Lower lobe of right lung (tissue), 2 donors: ENCODE measurements around the gene DLGAP5. TPM values are rescaled to one million over a fixed set of nuclear protein-coding genes. Genes with fewer than 3 reads are reported as not detected.
A peak's percentile ranks its signal among the peaks of the same experiment; 100 is the strongest.

Experiments
- ATAC-seq, 2 donors: fragments of 200-7000 bp; cut with Tn5 transposase; one replicate each; pipeline ENCODE4 v1.9.1; 2020 to 2022; ENCODE audit warnings: mild to moderate bottlenecking in 2 of 2, moderate library complexity in 2 of 2
- DNase-seq: peaks from one replicate; pipeline ENCODE4 v3.0.0-alpha.2; 2020
- H3K27ac ChIP-seq: fragments of 200-600 bp; one replicate; pipeline ENCODE4 v1.8.0; 2022
- H3K27me3 ChIP-seq: fragments of 200-600 bp; one replicate; pipeline ENCODE4 v1.8.0; 2022; ENCODE audit warnings: low read depth
- H3K36me3 ChIP-seq: fragments of 200-600 bp; one replicate; pipeline ENCODE4 v1.8.0; 2022; ENCODE audit warnings: mild to moderate bottlenecking
- H3K4me1 ChIP-seq: fragments of 200-600 bp; one replicate; pipeline ENCODE4 v1.8.0; 2022
- H3K4me3 ChIP-seq: fragments of 200-600 bp; one replicate; pipeline ENCODE4 v1.8.0; 2022; ENCODE audit warnings: mild to moderate bottlenecking
- H3K9me3 ChIP-seq: fragments of 200-600 bp; one replicate; pipeline ENCODE4 v1.8.0; 2022
- intact Hi-C: fragments of 100-400 bp; cut with DNase I; formaldehyde crosslinking; loops from one replicate; pipeline ENCODE4 v1.11.0; 2022
- total RNA-seq: library from RNA; stranded (reverse); fragmentation: NEBNext Ultra II Directional; extraction: Animal tissue kit (Norgen Biotek cat#: 25700); gene quantifications from one replicate; pipeline ENCODE4 v1.2.1, GENCODE V29; 2021
- TF ChIP-seq, protein P1 (sequence below): fragments of 200-600 bp; IDR thresholded peaks from one replicate; pipeline ENCODE4 v1.8.0; 2022; ENCODE audit warnings: antibody characterized with exemption, mild to moderate bottlenecking
- donor health status: DM: no; HTN: yes; CAD: no; lungs with severe emphysema.

Gene DLGAP5
- total RNA-seq, 1 donor from 2014 or later = 0.97 TPM

DNA sequence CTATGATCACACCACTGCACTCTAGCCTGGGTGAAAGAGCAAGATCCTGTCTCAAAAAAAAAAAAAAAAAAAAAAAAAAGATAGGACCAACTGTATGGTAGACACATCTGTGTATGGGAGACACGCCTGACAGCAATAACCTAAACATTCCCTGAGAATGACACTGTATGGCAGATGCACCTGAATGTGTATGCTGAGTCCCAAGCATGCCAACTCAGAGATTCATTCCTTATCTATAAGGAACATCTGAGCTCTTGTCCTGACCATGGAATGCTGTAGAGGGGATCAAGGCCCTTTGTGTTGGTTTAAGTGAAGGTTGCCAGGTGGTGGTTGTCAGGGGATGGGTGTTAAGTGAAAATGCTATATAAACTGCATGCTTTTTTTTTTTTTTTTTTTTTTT lies 81.5 kb downstream of the DLGAP5 start:
- H3K27ac ChIP-seq = no peak overlapping the region
- no peaks in the 10 kb centered on the region for H3K9me3 ChIP-seq
- no peak for ATAC-seq
- intact Hi-C loops = no loop called here
- TF ChIP-seq, protein P1, sequence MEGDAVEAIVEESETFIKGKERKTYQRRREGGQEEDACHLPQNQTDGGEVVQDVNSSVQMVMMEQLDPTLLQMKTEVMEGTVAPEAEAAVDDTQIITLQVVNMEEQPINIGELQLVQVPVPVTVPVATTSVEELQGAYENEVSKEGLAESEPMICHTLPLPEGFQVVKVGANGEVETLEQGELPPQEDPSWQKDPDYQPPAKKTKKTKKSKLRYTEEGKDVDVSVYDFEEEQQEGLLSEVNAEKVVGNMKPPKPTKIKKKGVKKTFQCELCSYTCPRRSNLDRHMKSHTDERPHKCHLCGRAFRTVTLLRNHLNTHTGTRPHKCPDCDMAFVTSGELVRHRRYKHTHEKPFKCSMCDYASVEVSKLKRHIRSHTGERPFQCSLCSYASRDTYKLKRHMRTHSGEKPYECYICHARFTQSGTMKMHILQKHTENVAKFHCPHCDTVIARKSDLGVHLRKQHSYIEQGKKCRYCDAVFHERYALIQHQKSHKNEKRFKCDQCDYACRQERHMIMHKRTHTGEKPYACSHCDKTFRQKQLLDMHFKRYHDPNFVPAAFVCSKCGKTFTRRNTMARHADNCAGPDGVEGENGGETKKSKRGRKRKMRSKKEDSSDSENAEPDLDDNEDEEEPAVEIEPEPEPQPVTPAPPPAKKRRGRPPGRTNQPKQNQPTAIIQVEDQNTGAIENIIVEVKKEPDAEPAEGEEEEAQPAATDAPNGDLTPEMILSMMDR = no peak
- peaks cover 41% of the 10 kb centered on the region for H3K4me1 ChIP-seq
- DNase-seq = no peak
- no peaks in the 10 kb centered on the region for H3K27me3 ChIP-seq
- no peaks in the 10 kb centered on the region for H3K36me3 ChIP-seq
- no peak overlapping the region for H3K4me3 ChIP-seq

DNA sequence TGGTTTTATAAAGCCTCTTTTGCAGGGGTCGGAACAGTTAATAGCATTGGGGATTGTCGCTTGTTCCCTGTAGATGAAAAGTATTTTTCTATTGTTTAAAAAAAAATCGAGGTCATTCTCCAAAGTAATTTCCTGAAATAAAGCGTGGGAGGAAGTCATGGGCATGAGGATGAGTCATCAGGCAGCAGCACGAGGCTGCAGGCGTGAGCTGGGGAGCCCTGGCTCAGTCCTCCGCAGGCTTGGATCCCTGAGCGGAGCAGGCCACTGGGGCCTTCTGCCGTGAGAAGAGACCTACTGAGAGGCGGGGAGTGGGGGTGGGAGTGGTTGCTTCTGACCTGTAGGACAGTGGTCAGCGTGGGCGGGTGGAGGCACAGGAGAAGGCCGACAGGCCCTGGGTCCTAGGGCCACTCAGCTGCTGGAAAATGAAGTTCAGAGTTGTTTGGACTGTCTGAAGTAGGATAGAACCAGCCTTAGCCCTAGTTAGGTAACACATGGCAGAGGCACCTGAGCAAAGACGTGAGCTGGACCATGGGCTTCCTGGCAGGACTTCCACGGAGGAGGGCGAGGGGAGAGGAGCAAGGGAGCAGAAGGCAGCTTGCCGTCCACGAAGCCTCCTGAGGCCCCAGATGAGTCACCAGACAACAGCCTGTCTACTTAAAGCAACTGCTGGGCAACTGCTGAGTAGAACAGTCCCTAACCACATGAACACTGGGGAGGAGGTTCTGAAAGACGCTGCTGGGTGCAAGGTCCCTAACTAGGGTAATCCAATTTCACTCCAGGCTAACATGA lies 83.4 kb downstream of the DLGAP5 start:
- intact Hi-C loops = no loop called here
- H3K27ac ChIP-seq = peak overlapping the region; percentile 92
- ATAC-seq (peak; percentile 86 to 89), DNase-seq (peak; percentile 95)
- no peaks in the 10 kb centered on the region for H3K36me3 ChIP-seq
- TF ChIP-seq, protein P1 = no peak
- peaks cover 59% of the 10 kb centered on the region for H3K4me1 ChIP-seq
- H3K9me3 ChIP-seq = peaks cover 5% of the 10 kb centered on the region
- H3K4me3 ChIP-seq = no peak overlapping the region
- H3K27me3 ChIP-seq = no peaks in the 10 kb centered on the region

DNA sequence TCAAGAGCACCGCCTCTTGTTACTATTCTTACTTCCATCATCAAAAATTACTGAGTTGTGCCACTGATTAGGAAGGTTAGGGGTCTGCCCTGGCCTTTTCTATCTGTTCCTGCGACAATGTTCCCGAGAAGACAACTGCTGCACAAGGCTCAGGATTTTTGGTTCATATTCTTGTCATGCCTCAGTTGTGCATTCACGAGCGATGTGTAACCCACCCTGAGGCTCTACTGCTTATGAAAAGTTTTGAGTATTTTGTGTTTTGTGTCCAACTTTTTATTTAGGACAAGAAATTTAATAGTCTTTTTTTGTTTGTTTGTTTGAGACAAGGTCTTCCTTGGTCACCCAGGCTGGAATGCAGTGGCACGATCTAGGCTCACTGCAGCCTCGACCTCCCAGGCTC lies 85.4 kb downstream of the DLGAP5 start:
- no peak for DNase-seq
- peaks cover 79% of the 10 kb centered on the region for H3K4me1 ChIP-seq

DNA sequence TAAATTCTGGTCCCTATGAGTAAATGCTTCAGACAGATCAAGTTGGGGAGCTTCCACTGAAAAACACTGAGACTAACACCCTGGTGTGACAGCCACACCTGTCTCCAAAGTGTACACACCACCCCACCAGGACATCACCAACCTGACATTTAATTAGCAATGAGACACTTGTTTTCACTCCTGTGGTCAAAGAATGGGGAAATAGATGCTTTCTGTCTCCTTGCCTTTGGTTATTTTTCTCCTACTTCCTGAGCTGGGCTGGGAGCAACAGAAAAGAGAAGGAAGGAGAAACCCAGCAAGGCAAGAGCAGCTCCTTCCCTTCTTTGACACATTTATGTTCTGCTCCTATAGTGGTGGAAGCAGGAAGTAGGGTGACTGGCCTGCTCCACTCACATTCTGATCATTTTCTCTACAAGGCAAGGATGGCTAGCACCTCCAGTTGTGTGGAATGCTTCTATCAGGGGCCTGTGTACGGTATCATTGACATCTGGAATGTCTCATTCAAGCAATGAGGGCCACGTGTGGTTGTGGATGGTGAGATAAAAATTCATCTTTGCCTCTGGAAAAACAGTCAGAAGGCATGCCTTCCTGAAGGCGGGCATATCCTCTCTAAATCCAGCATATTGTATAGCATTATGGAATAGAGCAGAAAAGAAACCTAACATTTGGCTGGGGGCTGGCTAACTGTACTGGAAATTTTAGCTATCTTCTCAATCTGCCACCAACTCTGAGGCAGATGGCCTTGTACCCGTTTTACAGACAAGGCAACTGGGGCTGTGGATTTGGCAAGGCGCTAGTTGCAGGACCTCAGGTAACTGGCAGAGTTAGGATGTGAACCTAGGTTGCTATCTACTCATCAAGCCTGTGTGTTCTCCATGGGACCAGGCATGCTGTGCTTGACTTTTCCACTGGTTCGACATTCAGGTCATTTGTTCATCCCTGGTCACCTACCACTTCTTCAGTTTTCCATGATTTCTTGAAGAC lies 87.1 kb downstream of the DLGAP5 start:
- intact Hi-C loops = no loop called here
- peaks cover 5% of the 10 kb centered on the region for H3K9me3 ChIP-seq
- H3K36me3 ChIP-seq = no peaks in the 10 kb centered on the region
- no peak overlapping the region for H3K4me3 ChIP-seq
- peaks cover 96% of the 10 kb centered on the region for H3K4me1 ChIP-seq
- TF ChIP-seq, protein P1 = no peak
- no peaks in the 10 kb centered on the region for H3K27me3 ChIP-seq
- no peak for DNase-seq
- ATAC-seq = no peak
- peak overlapping the region; percentile 89 for H3K27ac ChIP-seq

More for the DNA sequence above, 85.4 kb downstream of the DLGAP5 start:
- no peak for ATAC-seq
- TF ChIP-seq, protein P1 = no peak
- Histone ChIP-seq H3K27ac (peak overlapping the region; percentile 89), H3K4me3 (no peak overlapping the region), H3K9me3 (peaks cover 5% of the 10 kb centered on the region), H3K27me3 (no peaks in the 10 kb centered on the region), H3K36me3 (no peaks in the 10 kb centered on the region)
- intact Hi-C loops = no loop called here

DNA sequence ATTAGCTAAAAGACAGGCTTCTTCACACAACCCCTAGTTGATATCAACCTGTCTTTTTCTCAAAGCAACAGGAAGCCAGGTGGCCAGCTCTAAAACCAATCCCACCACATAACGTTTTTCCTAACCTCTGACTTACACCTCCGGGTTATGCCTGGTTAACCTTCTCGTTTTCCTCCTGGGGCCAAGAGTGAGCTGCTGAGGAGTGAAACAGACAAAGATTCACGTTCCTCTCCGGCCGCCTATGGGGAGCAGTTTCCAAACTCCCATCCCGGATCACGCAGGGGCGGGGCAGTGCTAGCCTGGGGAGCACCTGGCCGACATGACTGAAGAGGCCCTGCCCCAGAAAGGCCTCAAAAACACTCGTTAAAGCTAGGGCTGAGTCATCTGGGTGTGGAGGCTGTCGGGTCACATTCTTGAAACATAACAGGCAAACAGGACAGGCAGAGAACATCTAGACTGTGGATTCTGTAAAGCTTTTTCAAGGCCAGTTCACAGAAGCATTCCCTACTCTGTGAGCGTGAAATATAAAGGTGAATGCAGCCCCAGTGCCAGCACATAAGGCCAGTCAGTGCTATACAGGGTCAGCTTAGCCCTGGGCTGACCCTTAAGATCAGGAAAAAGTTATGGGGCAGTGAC lies 88.3 kb downstream of the DLGAP5 start:
- intact Hi-C loops = no loop called here
- peak overlapping the region; percentile 89 for H3K27ac ChIP-seq
- peak; percentile 93 to 94 for ATAC-seq
- no peaks in the 10 kb centered on the region for H3K36me3 ChIP-seq
- peak overlapping the region; percentile 15 for H3K4me3 ChIP-seq
- H3K9me3 ChIP-seq = peaks cover 5% of the 10 kb centered on the region
- TF ChIP-seq, protein P1 = no peak
- peak; percentile 90 for DNase-seq
- peaks cover 97% of the 10 kb centered on the region for H3K4me1 ChIP-seq
- H3K27me3 ChIP-seq = no peaks in the 10 kb centered on the region
